WERI-Rb-1 (cell line): ENCODE measurements around the gene ZCCHC13.

Source experiments
- DNase-seq: peaks from one replicate; pipeline ENCODE4 v3.0.0-alpha.2; 2020
- H3K27ac ChIP-seq: fragments of 250-450 bp; sonication (Bioruptor Pico); 2 replicates; pipeline ENCODE4 v1.5.1; 2020; ENCODE audit warnings: mild to moderate bottlenecking, moderate library complexity
- H3K27me3 ChIP-seq: fragments of 250-450 bp; sonication (Bioruptor Pico); 2 replicates; pipeline ENCODE4 v1.5.1; 2021; ENCODE audit warnings: mild to moderate bottlenecking, low read depth, moderate library complexity; ENCODE audit not compliant: insufficient read depth, severe bottlenecking
- H3K36me3 ChIP-seq: fragments of 250-450 bp; sonication (Bioruptor Pico); 2 replicates; pipeline ENCODE4 v1.5.1; 2020; ENCODE audit warnings: mild to moderate bottlenecking, moderate library complexity
- H3K4me3 ChIP-seq: 2 replicates; pipeline ENCODE4 v1.5.1; 2011; ENCODE audit warnings: low read depth, mild to moderate bottlenecking, control low read depth, low read length
- H3K9me3 ChIP-seq: fragments of 250-450 bp; sonication (Bioruptor Pico); 2 replicates; pipeline ENCODE4 v1.5.1; 2021; ENCODE audit warnings: mild to moderate bottlenecking, moderate library complexity; ENCODE audit not compliant: severe bottlenecking
- TF ChIP-seq, protein P1 (sequence below): IDR thresholded peaks from 2 replicates; pipeline ENCODE4 v1.5.1; 2011; ENCODE audit warnings: low read depth, mild to moderate bottlenecking, control low read depth, inconsistent platforms, low read length

The ZCCHC13 gene

DNA sequence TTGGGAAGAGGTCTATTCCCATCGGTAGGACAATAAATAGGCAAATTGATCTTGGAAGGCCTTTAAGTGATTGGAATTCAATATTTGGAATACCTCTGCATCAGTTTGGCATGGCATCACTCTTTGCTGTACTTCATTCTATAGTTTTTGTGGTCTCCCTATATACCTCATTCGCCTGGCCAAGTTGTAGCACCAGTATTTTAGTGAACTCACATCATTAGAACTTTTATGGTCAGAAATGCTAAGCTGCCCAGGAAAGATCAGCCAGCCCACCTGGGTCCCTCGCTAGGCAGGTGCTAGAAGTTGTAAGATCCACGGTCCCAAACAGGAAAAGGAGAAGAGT is 40.3 kb downstream of the ZCCHC13 start:
- Histone ChIP-seq H3K36me3 (no peaks in the 10 kb centered on the region), H3K27ac (no peak overlapping the region), H3K4me3 (no peak overlapping the region), H3K27me3 (peaks cover 39% of the 10 kb centered on the region), H3K9me3 (no peaks in the 10 kb centered on the region)
- DNase-seq, result no peak
- TF ChIP-seq, protein P1, sequence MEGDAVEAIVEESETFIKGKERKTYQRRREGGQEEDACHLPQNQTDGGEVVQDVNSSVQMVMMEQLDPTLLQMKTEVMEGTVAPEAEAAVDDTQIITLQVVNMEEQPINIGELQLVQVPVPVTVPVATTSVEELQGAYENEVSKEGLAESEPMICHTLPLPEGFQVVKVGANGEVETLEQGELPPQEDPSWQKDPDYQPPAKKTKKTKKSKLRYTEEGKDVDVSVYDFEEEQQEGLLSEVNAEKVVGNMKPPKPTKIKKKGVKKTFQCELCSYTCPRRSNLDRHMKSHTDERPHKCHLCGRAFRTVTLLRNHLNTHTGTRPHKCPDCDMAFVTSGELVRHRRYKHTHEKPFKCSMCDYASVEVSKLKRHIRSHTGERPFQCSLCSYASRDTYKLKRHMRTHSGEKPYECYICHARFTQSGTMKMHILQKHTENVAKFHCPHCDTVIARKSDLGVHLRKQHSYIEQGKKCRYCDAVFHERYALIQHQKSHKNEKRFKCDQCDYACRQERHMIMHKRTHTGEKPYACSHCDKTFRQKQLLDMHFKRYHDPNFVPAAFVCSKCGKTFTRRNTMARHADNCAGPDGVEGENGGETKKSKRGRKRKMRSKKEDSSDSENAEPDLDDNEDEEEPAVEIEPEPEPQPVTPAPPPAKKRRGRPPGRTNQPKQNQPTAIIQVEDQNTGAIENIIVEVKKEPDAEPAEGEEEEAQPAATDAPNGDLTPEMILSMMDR, result no peak

DNA sequence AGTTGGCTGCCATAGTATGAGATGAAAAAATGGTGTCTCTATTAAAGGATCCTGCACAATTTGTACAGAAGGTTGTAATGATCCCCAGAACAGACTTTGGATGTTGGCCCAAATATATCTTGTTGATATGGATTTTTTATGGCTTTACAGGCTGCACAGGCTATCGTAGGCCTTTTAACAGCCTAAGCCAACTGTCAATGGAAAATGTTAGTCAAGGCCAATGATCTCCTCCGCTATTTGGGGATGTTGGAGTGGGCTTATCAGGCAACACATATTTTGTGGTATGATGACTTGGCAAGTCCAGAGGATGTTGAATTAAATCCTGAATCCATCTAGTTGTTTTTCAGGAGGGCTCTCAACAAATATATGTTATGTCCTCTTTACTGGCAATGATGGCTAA is 42.1 kb downstream of the ZCCHC13 start:
- Histone ChIP-seq H3K4me3 (no peak overlapping the region), H3K27ac (no peak overlapping the region), H3K27me3 (peaks cover 35% of the 10 kb centered on the region), H3K9me3 (no peaks in the 10 kb centered on the region), H3K36me3 (no peaks in the 10 kb centered on the region)
- DNase-seq, result no peak
- TF ChIP-seq, protein P1, result no peak

DNA sequence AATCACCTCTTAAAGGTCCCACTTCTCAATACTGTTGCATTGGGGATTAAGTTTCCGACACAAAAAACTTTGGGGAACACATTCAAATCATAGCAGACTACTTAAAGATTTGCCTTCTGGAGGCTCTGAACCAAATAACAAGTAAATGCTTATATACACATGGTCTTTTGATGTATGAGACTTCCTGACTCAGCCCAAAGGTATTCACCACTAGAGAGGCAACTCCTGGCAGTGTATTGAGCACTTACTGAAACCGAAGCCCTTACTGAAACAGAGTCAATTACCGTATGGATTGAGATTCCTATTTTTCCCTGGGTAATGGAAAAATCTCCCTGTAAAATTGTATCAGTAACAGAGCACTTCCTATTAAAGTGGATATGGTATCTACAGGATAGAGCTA is 45.4 kb downstream of the ZCCHC13 start:
- Histone ChIP-seq H3K27me3 (peaks cover 25% of the 10 kb centered on the region), H3K36me3 (no peaks in the 10 kb centered on the region), H3K27ac (no peak overlapping the region), H3K4me3 (no peak overlapping the region), H3K9me3 (no peaks in the 10 kb centered on the region)
- no peak for DNase-seq
- TF ChIP-seq, protein P1, result no peak

DNA sequence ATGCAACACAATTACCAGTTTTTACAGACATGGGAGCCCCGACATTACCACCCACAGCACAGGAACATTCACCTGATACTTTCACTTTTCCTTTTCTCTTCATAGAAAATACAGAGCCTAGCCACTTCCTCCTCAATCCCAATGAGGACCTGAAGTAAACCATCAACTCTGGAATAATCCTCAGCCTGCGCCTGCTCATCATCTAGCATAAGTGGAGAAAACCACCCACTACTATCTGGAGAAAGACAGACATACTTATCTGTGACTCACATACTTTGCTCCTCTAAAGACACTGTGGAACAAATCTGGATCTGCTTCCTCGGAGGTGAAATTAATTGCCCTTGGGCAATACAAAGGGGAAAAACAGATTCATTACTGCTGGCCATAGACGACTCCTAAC is 47.8 kb downstream of the ZCCHC13 start:
- H3K4me3 ChIP-seq, result no peak overlapping the region
- no peaks in the 10 kb centered on the region for H3K36me3 ChIP-seq
- DNase-seq, result no peak
- TF ChIP-seq, protein P1, result no peak
- H3K27ac ChIP-seq, result no peak overlapping the region
- no peaks in the 10 kb centered on the region for H3K9me3 ChIP-seq
- peaks cover 28% of the 10 kb centered on the region for H3K27me3 ChIP-seq

DNA sequence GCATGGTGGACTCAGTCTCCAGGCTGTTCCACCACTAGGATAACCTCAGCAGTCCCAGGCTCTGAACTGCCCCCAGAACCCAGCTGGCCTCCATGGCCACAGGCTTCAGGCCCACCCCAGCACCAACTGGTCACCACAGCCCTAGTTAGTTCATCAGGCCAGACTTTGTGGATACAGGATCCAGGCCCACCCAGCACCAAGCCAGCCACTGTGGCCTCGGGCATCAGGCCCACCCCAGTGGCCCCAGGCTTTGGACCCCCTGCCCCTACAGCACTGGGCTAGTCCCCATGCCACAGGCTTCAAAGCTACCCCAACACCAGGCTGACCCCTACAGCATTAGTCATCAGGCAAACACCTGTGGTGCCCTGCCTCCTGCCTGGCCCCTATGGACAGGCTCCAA is 50.0 kb downstream of the ZCCHC13 start:
- no peaks in the 10 kb centered on the region for H3K36me3 ChIP-seq
- TF ChIP-seq, protein P1, result no peak
- no peak overlapping the region for H3K4me3 ChIP-seq
- no peak for DNase-seq
- no peaks in the 10 kb centered on the region for H3K9me3 ChIP-seq
- peaks cover 19% of the 10 kb centered on the region for H3K27me3 ChIP-seq
- H3K27ac ChIP-seq, result no peak overlapping the region
